HG03521 (cell line): ENCODE data around the gene PRAC1.
"Not testable (repeated sequence)": the region's sequence is repeated elsewhere in the genome, so short reads cannot be mapped to it uniquely, and the experiment has no call there.

Experiments used
- ATAC-seq: cut with Tn5 transposase; IDR thresholded peaks from one replicate; pipeline ENCODE4 v1.9.1; 2021; ENCODE audit warnings: mild to moderate bottlenecking, moderate library complexity; ENCODE audit not compliant: unreplicated experiment

Gene PRAC1

DNA sequence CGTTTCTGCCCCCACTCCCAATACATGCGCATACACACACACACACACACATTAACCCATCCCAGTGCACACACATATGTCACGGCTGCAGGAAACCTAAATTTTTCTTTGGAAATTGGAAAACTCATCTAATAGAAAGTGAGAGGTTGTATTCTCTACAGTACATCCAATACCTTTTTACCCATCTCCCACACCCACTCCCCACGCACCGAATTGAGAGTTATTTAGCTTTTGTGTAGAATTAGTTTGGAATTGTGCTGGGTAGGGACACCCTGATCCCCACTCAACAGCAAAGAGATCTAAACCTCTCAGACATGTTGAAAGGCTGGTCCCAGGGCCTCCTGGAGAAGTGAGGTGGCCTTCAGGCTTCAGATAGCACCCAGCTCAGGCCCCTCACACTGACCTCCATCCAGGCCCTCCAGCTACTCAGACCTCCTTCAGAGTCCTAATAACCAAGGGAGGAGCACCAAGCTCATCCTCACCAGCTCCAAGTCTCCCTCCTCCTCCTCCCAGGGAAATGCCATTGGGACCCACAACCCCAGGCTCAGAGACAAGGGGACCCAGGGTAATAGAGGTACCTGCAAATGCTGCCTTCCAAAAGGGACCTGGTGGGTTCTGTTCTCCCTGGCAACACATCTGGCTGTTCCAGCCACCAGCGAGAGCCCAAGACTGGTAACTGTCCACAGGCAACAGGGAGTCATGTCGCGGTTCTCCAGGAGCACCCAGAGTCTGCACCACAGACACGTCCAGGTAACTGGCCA is 5.3 kb upstream of the PRAC1 start:
- ATAC-seq: no peak

DNA sequence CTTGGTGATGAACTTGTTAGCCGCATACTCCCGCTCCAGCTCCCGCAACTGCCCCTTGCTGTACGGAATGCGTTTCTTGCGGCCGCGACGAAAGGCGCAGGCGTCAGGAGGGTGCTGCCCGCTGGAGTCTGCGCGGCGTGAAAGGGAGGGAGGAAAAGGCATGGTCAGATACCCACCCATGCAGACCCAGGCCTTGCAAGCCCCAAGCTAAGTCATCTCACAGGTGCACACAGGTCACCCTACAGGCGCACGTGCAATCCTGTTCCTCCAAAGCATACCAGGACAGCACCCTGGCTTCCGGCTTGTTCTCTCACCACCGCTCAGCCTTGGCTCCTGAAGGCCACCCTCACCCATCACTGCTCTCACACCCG is 4.6 kb upstream of the PRAC1 start:
- ATAC-seq: no peak

DNA sequence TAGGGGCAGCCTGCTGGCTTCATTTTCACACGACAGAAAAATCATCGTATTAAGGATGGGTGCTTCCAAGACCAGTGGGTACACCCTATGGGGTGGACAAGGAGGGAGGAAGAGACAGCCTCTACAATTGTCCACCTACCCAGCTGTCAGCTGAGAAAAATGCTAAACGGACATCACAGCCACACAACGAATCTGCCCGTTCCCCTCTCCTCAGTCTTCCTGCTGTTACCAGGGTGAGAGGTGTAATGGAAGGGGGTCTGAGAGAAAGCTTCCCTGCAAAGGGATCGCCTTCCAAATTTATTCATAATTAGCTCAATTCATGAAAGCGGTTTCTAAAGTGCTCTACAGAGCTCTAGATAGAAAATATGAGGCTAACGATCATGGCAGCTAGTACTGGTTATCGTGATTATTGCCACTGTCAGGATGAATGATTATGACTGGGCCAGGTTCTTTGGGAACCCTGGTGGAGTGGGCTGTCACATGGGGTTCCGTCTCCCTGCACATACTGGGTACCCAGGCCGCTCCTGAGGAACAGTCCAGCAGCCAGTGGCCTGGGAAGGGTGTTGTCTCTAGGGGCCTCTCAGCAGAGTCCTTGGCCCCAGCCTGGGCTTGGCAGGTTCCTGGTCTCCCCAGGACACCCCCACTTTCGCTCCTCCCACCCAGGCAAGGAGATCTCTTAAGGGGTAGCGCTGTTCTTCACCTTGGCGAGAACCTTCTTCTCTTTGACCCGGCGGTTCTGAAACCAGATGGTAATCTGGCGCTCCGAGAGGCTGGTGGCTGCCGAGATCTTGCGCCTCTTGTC is 4.0 kb upstream of the PRAC1 start:
- no peak for ATAC-seq

DNA sequence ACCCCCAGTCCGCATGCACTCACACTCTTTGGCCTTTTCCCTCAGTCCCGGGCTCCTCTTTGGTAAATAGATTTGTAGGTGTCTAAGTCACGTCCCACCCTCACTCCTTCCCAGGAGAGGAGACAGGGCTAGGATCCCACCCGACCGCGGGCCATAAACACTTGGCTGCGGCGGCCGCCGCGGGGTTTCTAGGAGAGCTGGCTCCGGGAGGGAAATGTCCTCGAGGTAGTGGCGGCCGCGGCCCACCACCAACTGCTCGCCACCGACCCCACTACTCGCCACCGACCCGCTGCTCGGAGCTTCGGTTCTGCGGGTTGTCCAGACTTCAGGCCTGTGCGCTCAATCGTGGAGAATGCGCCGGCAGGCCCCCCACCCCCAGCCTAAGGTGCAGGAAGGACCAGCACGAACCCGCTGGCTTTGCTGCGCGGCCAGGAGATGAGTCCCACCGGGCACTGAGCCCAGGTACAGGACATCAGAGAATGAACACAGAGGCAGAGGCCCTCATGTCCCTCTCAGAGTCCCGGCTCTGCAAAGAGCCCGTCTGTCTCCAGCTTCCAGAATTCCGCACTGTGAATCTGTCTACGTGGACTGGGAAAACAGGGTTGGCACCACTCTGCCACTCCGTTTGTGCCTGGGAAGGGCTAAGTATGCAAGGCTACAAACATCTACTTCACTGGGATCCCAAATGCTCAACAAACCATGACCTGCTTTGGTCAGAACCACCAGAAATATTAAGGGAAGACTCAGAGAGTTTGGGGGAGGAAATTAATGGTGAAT is 3.2 kb upstream of the PRAC1 start:
- no peak for ATAC-seq

DNA sequence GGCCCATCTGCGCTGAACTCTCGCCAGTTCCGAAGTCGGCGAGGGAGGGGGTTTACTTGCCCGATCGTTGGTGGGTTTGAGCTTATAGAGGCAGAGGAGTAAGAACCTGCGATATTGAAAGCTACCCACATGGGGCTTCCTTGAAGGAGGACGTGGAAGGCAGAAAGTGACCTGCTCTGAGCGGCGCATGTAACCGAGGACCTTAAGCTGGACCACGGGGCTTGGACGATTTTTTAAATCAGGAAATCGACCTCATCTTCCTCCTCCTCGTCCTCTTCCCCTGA is 2.6 kb upstream of the PRAC1 start:
- no peak for ATAC-seq

DNA sequence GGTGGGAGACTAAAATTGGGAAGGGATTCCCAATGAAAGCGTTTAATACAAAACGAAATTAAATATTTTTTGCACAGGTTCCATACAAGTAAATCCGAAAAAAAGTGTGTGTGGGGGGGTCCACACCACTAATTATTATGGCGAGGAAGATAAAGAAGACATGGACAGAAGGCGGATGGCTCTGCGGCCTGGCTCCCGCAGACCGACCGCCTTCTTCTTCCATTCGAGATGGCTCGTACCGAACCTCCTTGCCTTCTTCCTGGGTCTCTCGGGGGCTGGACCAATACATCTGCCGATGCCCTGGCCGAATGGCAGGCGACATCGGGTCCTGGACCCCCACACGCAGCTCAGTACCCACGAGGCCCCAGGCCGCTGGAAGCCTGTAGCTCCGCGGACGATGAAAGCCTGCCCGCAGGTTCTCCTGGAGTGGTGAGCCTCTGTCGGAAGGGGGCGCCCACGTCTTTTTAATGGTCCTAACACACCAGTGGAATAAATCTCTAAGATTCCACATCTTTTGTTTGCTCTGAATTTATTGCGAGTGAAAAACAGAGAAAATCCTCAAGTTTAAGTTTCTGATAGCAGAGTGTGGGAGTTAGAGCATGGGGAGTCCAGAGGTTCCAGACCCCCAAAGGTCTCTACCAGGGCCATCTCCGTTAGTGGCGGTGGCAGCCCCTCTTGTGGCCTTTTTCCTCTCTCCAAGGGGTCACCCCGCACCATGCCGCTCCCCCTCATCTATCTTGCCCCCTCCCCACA is 2.1 kb upstream of the PRAC1 start:
- no peak for ATAC-seq

DNA sequence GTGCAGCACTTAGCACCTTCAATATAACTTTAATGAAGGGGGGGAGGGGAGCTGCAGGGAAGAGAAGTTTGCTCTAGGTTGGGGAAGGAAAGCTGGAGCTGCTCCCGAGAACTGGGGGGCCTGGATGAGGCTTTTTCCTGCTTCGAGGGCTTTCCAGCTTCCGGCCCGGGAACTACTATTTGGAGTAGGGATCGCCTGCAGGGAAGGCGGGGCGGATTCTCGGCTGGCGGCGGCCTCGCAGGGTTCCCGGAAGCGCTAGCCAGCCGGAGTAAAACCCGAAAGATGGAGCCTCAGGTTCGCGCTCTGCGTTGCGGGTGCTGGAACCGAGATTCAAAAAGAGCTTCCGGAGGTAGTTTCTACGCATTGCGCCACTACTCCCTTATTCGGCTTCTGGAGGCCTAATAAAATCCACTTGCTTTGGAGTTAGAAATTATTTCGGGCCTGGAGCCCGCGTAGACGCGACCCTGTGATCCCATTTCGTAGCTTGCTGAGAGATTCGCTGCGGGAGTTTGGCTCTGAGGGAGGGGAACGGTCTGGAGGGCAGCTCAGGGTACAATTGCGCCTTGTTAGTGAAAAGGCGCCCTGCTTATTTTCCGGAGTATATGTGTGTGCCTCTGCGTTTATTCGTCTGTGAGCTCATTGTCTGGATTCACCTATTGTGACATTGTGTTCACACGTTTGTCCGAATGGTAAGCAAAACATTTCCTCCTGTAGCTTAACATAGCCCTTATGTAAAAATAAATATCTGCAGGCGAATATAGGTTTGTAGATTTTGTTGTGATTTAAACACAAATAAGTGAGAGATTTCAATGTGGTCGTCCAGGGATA is 1.3 kb upstream of the PRAC1 start:
- ATAC-seq: no peak

DNA sequence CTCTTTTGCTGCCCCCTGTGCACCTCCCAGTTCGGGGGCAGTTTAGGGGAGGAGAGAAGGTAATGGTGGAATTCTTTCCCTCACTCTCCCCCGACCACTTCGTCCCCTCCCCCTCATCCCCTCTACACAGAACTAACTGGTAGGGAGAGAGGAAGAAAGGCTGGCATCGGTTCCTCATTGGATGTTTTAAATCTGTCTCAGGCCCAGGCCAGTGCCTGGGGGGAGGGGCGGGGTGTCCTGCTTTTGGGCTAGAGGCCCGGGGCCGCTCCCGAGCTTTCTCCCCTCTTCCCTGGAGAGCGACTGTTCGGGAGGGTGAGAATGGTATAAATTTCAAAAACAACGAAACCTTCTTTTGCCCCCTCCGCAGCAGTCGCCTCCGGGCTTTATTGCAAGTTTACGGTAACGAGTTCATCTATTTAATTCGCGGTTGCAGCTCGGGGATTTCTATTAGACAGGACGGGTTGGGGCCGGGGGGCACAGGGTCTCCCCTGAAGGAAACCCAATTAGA is 651 bp upstream of the PRAC1 start, which contains the start of gene PRAC2:
Gene PRAC2, plus strand, starts transcription at position 271 of the 508 bp plus-strand sequence. CDS start 1,226 bp downstream, outside the sequence.
- no peak for ATAC-seq

DNA sequence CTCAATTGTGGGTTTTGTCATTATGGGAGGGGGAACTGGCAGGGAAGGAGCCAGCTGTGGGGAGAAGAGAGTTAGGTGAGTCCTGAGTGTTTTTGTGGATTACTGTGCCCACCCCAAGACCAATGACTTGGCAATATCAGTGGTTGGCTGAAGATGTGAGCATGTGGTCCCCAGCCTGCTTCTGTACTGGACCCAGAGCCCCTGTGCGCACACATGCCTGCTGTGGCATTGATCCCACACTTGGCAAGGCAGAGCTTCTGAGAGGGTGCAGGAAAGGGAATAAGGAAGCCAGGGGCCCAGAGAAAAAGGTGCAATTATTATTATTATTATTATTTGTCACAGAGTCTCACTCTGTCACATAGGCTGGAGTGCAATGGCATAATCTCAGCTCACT is 1.3 kb downstream of the PRAC1 start:
- ATAC-seq: no peak

DNA sequence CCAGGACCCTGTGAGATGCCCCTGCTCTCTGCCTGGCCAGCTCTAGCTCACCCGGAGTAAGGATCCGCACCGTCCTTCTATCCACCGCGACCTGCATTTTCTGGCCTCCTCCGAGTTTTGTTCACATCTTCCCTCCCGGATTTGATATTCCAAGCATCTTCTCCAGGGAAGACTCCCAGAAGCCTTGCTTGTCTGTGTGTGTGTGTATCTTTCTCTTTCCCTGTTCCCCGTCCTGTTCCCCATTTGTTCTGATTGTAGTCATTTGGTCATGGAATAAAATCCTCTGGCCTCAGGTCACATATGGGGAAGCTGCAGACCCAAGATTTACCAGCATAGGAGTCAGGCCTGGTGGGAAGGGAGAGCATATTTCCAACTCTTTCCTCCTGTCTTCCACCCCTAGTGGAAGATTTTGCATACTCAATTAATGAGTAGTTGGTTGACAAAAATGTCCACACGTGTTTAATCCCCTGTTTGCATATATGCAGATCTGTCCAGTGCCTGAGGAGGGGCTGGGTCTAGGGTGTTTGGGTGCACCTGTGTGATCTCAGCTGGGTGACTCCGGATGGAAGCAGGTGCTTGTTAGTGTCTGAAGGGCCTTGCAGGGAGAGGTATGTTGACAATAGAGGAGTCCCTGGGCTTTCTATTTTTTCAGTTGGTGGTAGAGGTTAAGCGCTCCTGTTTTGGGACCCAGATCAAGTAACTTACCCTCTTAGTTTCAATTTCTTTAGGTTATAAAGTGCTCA is 1.9 kb downstream of the PRAC1 start:
- ATAC-seq: no peak

DNA sequence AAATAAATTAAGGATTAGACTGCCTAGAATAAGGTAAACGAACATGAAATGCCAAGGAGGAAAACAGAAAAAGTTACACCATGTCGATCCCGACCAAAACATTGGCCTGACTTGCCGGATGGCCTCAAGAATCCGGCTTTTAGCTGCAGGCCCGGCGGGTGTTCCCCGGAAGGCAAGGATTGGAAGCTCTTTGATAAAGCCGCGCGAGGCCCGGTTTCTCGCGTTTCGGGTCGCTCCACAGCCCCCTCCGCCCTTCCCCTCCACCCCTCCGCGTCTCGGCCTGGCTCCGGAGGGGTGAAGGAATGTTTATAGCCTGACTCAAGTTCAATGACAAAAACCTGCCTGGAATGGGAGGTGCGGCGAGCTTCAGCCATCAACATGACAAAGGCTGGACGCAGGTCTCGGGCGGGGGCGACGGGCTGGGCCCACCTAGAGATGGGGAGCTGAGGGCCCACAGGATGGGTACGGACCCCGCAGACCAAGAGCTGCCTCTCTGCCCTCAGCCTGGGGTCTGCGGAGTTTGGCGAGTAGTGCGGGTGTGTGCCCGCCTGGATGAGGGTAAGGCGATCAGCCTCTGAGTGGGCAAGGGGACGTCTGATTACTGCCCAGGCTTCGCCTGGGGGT is 2.6 kb downstream of the PRAC1 start:
- no peak for ATAC-seq

DNA sequence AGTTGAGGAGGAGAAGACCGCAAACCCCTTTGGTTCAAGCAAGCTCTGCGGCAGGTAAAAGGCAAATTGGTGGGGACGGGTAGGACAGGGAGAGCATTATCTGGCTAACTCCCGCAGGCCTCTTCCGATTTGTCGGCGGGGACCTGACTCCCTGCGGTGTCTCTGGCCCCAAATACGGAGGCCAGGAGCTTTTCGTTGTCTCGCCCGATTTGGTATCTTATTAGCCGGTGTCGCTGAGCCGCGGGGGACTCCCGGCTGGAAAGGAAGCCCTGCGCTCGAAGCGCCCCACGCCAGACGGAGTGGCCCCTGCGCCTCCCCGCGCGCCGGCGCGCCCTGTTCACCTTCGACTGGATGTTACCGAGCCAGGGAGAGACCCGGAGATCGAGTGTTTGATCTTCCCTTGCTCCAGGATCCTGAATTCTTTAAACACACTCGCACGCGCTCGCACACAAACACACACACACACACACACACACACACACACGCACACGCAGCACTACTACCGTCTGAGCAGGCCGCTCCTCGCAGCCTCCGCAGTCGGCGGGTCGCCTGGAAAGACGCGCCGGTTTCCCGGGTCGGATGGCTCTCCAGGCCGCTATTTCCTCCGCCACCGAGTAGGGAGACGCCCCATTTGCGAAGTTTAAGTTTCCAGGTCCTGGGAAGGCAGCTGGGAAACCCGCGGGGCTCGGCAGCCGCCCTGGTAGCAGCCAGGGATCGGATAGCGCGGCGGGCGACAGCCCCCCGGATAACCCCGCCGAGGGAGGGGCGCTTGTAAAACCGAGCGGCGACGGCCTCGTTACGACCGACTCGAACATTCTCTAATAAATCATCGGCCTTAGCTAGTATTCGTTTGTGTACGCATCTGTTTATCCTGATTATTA is 3.3 kb downstream of the PRAC1 start:
- ATAC-seq: no peak

DNA sequence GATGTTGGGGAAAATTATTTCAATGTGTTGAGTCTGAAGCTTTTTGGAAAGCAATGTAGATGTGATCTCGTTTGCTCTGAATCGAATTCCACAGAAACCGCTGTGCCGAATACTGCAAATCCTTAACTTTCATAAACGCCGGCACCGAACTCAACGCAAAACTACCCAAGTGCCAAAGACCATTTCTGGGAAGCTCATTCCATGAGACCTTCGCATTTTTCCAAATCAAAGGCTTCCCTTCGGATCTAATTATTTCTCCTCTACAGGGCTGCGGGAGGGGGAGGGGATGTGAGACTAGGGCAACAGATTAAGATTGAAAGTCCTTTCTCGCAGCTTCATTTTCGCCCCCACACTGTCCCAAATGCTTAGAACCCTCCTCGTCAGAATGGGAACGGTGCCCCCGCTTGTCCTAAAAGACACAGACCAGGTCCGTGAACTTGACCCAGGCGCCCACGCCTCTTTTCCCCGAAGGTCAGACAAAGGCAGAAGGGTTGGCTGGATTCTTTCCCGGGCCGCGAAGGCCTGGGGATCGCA is 4.0 kb downstream of the PRAC1 start:
- ATAC-seq: no peak

DNA sequence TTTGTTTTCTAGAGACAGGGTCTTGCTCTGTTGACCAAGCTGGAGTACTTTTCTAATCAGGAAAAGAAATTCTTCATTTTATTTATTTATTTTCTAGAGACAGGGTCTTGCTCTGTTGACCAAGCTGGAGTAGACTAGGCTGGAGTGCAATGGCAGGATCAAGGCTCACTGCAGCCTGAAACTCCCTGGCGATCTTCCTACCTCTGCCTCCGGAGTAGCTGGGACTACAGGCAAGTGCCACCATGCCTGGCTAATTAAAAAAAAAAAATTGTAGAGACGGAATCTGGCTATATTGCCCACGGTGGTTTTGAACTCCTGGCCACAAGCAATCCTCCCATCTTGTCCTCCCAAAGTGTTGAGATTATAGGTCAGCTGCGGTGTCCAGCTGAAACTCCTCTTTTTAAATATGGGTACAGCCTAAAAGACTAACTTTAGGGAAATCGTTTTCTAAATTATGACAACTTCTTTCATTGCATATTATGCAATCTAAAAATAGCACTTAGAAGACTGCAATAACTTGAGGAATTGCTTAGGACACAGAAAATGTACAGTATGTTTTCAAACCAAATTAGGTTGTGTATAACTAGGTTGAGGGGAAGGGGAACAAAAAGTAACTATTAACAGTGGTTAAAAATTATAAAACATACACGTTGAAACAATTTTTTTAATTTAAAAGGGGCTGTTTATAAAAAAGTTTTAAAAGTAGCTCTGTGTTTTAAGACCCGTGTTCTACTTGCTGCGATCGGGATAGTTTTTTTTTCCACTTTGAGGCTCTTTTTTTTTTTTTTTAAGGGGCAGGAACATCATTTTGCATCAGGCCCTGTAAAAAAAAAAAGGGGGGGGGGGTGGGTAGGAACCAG is 4.7 kb downstream of the PRAC1 start:
- no peak for ATAC-seq

DNA sequence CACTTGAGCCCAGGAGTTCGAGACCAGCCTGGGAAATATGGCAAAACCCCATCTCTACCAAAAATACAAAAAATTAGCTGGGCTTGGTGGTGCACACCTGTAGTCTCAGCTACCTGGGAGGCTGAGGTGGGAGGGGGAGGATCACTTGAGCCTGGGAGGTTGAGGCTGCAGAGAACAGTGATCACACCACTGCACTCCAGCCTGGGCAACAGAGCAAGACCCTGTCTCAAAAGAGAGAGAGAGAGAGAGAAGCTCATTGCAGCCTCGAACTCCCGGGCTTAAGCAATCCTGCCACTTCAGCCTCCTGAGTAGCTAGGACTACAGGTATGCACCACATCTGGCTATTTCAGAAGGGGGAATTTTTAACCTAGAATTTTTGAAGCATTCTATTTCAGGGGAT is 5.8 kb downstream of the PRAC1 start:
- not testable (repeated sequence) for ATAC-seq

DNA sequence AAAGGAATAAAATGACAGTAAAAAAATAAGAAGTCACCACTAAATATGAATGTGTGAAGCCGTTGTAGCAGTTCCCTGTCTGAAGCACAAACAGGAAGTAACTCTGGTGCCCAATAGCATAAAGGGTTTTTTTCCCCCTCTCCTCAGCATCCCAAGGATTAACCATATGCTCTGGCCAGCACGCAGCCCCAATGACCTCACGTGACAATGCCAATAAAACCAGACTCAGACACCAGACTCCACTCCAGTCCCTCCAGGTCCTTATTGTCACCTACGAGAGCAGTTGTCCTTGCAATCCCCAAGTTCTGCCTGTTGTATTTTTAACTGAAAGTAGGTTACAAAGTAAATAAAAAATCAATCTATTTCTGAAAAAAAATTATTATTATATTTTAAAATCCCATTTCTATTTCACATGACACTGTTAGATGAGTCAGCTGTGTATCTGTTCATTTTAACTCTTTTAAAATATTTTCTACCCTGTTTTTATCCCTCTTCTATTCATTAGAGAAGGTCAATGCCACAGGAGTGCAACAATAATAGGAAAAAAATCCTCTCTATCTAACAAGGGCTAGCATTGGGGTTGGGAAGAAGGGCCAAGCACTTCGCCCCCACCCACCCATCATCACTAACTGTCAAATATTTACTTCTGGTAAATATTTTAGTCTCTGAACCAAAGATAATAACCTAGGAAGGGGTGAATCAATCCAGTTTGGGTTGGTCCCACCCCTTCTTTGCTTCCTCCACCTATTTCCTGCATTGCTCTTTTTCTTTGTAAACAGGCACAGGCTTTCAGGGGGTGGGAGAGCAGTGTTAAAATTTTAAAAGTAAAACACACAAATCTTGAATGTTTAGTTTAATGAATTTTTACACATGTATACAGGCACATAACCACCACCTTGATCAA is 6.6 kb downstream of the PRAC1 start:
- ATAC-seq: no peak
